H1 (cell line): ENCODE results near the gene FBXW5. TPM values are rescaled to one million over a fixed set of nuclear protein-coding genes. Genes with fewer than 3 reads are reported as not detected.

Experiments
- SAP30 ChIP-seq: fragments of 300-600 bp; sonication (generic); IDR thresholded peaks from 2 replicates; pipeline ENCODE4 v1.7.1; 2012; ENCODE audit warnings: low read length, moderate library complexity, mild to moderate bottlenecking, inconsistent platforms; ENCODE audit not compliant: insufficient read depth, insufficient replicate concordance
- polyA plus RNA-seq, 7 experiments: library from polyadenylated mRNA; depleted of rRNA in 3 of 7; stranded (reverse) in 5 of 7; unstranded in 2 of 7; fragments of >200 nt in 5 of 7; fragments of 200-250 nt in 2 of 7; gene quantifications; 1 replicate in 5 of 7; 2 replicates in 1 of 7; 4 replicates in 1 of 7; pipeline versions ENCODE4 v1.2.1 to v1.2.3, GENCODE V29; 2011 to 2013; ENCODE audit warnings: missing spikeins in 2 of 7, mixed read lengths in 2 of 7
- total RNA-seq: library from RNA; stranded (reverse); fragmentation: NEBNext Ultra II Directional; extraction: Animal tissue kit (Norgen Biotek cat#: 25700); gene quantifications from 2 replicates; pipeline ENCODE4 v1.2.1, GENCODE V29; 2021

FBXW5 gene
- total and polyA plus RNA-seq, 2 of the 8 experiments (the other 6 are each of a cell fraction or from before 2014, with no cell fraction given) = 49.0 to 71.0 TPM

DNA sequence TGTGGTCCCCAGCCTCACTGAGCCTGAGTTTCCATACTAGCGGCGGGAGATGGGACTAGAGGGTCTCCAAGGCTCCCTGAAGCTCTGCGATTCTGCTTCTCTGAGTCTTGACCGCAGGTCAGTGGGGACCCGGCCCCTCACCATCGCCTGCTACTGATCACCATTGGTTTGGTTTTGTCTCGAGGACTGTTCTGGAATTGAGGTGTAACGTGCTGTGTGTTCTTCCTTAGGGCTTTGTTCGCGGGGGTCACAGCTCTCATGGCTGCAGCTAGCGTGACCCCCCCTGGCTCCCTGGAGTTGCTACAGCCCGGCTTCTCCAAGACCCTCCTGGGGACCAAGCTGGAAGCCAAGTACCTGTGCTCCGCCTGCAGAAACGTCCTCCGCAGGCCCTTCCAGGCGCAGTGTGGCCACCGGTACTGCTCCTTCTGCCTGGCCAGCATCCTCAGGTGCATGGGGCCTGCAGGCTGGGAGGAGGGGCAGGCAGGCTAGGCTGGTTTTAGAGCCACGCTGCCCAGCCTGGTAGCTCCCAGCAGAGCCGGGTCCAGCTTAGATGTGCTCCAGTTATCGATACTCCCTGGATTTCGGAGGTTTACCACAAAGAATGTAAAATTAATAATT, 45.9 kb downstream of the FBXW5 start (continued):
- no peak for TF ChIP-seq SAP30
